HG02571 (cell line): ENCODE data around the gene LIN9.

Experiments used
- ATAC-seq: cut with Tn5 transposase; IDR thresholded peaks from one replicate; pipeline ENCODE4 v1.9.1; 2021; ENCODE audit warnings: mild to moderate bottlenecking, moderate library complexity; ENCODE audit not compliant: unreplicated experiment

LIN9 gene

DNA sequence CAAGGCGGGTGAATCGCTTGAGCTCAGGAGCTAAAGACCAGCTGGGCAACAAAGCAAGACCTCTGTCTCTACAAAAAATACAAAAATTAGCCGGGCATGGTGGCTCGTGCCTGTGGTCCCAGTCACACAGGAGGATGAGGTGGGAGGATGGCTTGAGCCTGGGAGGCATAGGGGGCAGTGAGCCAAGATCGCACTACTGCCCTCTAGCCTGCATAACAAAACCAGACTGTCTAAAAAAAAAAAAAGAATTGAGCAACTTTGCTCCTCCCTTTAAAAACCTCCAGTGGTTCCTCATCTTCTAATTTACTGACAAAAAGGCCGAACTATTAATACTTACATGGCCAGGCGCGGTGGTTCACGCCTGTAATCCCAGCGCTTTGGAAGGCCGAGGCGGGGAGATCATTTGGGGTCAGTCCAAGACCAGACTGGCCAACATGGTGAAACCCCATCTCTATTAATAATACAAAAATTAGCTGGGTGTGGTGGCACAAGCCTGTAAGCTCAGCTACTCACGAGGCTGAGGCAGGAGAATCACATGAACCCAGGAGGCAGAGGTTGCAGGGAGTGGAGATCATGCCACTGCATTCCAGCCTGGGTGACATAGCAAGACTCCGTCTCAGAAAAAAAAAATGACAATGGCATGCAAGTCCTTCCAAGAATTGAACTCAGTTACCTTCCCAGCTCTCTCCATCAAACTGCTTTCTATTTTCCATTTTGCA is 126.8 kb downstream of the LIN9 start:
- no peak for ATAC-seq
